Suprapubic skin (tissue), 3 donors: ENCODE measurements around the gene ZCCHC8.

Experiments
- CTCF ChIP-seq, 2 donors: fragments of 200-600 bp in 1 of 2; fragments of 450-650 bp in 1 of 2; sonication (generic) in 1 of 2; IDR thresholded peaks; one replicate each; pipeline ENCODE4 v1.5.1; 2016 to 2019; ENCODE audit warnings: antibody characterized with exemption in 2 of 2, mild to moderate bottlenecking in 1 of 2, moderate library complexity in 1 of 2
- EP300 ChIP-seq: sonication (generic); formaldehyde crosslinking; IDR thresholded peaks from one replicate; pipeline ENCODE4 v1.6.1; 2017; ENCODE audit warnings: antibody characterized with exemption
- POLR2A ChIP-seq, 2 donors: fragments of 450-650 bp; IDR thresholded peaks; one replicate each; pipeline ENCODE4 v1.6.1; 2017; ENCODE audit warnings: antibody characterized with exemption in 2 of 2, mild to moderate bottlenecking in 2 of 2, moderate library complexity in 2 of 2

- TF ChIP-seq POLR2A (IDR thresholded peaks at IDR 0.05): no peak
- no peak for TF ChIP-seq CTCF (IDR thresholded peaks at IDR 0.05)
- no peak for TF ChIP-seq EP300
Measured at GRCh38 chr12:122491991-122492390, 8.7 kb downstream of the ZCCHC8 start.
